Kidney (tissue), 14 donors: ENCODE results near the gene GAA. TPM values are rescaled to one million over a fixed set of nuclear protein-coding genes. Genes with fewer than 3 reads are reported as not detected.

ENCODE experiments used
- DNase-seq, 5 donors: peaks; one replicate each; pipeline ENCODE4 v3.0.0-alpha.2; 2013 to 2020
- FAIRE-seq: peaks from 2 replicates; lab custom pipeline; 2012; peaks lifted over from hg19 to GRCh38; lab: Jason Lieb, UNC
- H3K27ac ChIP-seq, 2 donors: one replicate each; pipeline ENCODE4 v1.7.0; 2013; ENCODE audit warnings: low read depth in 2 of 2, low read length in 2 of 2, inconsistent platforms in 1 of 2
- H3K27me3 ChIP-seq: one replicate; pipeline ENCODE4 v1.7.1; 2013; ENCODE audit warnings: low read length, inconsistent platforms; ENCODE audit not compliant: control insufficient read depth, insufficient read depth
- H3K36me3 ChIP-seq, 3 donors: one replicate each; pipeline versions ENCODE4 v1.7.0 to v1.7.1; 2013; ENCODE audit warnings: low read length in 3 of 3, control low read depth in 1 of 3, inconsistent platforms in 1 of 3; ENCODE audit not compliant: insufficient read depth in 3 of 3, control insufficient read depth in 2 of 3
- H3K4me1 ChIP-seq, 3 donors: one replicate each; pipeline versions ENCODE4 v1.7.0 to v1.7.1; 2013; ENCODE audit warnings: low read length in 3 of 3, inconsistent platforms in 1 of 3, low read depth in 1 of 3; ENCODE audit not compliant: control insufficient read depth in 2 of 3, insufficient read depth in 2 of 3
- H3K4me3 ChIP-seq, 3 donors: one replicate each; pipeline versions ENCODE4 v1.7.0 to v1.8.1; 2013; ENCODE audit warnings: low read length in 3 of 3, control low read depth in 1 of 3, inconsistent platforms in 1 of 3
- H3K9ac ChIP-seq, 3 donors: one replicate each; pipeline versions ENCODE4 v1.7.0 to v1.7.1; 2013; ENCODE audit warnings: low read length in 3 of 3, control low read depth in 1 of 3, inconsistent platforms in 1 of 3
- H3K9me3 ChIP-seq, 3 donors: one replicate each; pipeline versions ENCODE4 v1.7.0 to v1.7.1; 2013; ENCODE audit warnings: low read length in 3 of 3, control low read depth in 1 of 3, inconsistent platforms in 1 of 3; ENCODE audit not compliant: control insufficient read depth in 2 of 3, insufficient read depth in 1 of 3
- CTCF ChIP-seq: IDR thresholded peaks from 3 replicates; pipeline ENCODE4 v1.5.1; 2012; ENCODE audit warnings: mild to moderate bottlenecking, moderate library complexity, borderline replicate concordance; ENCODE audit not compliant: insufficient read depth; ENCODE audit errors: extremely low read depth
- intact Hi-C: fragments of 100-400 bp; cut with DNase I; formaldehyde crosslinking; loops from one replicate; pipeline ENCODE4 v1.11.1; 2022
- polyA plus RNA-seq: library from polyadenylated mRNA; stranded (reverse); fragments of 350-450 nt; fragmentation: Illumina TruSeq; extraction: RNeasy Lipid Tissue Mini Kit (QIAGEN cat#74804); gene quantifications from one replicate; pipeline ENCODE4 v1.2.3, GENCODE V29; 2014; ENCODE audit warnings: low read depth, low replicate concordance; ENCODE audit not compliant: insufficient read depth
- total RNA-seq: library from RNA; stranded (reverse); fragmentation: NEBNext Ultra II Directional; extraction: Animal tissue kit (Norgen Biotek cat#: 25700); gene quantifications from one replicate; pipeline ENCODE4 v1.2.1, GENCODE V29; 2021
- donor health status: control.
- donor health status: control.
- donor health status: control.
- donor health status: control.
- donor health status: control.
- donor health status: DM: yes; HTN: yes; CAD: no.
- donor health status: Normal renal cell carcinoma (clear cell type).

Gene GAA
- total and polyA plus RNA-seq, 2 donors from 2014 or later: 62.3 to 78.7 TPM

- Histone ChIP-seq H3K4me1 (no peaks in the 10 kb centered on the region), H3K4me3 (no peak overlapping the region), H3K27ac (no peak overlapping the region), H3K27me3 (no peaks in the 10 kb centered on the region), H3K9me3 (no peaks in the 10 kb centered on the region), H3K36me3 (no peaks in the 10 kb centered on the region), H3K9ac (no peak overlapping the region)
- intact Hi-C loops: no loop called here
- DNase-seq: peak in 2 of 5 donors; percentile 6 to 63
- TF ChIP-seq CTCF: no peak
- no peak for FAIRE-seq
These were observed 8.5 kb downstream of the GAA start for GRCh38 chr17:80109713-80110446.

- TF ChIP-seq CTCF: no peak
- Histone ChIP-seq H3K27me3 (no peaks in the 10 kb centered on the region), H3K27ac (no peak overlapping the region), H3K4me1 (no peaks in the 10 kb centered on the region), H3K4me3 (no peak overlapping the region), H3K9ac (no peak overlapping the region), H3K9me3 (no peaks in the 10 kb centered on the region), H3K36me3 (no peaks in the 10 kb centered on the region)
- DNase-seq: peak in 1 of 5 donors; percentile 46
- intact Hi-C loops: no loop called here
- no peak for FAIRE-seq
These were observed 9.0 kb downstream of the GAA start for GRCh38 chr17:80110447-80110812.

- no peaks in the 10 kb centered on the region for H3K27me3 ChIP-seq
- TF ChIP-seq CTCF: no peak
- H3K9me3 ChIP-seq: no peaks in the 10 kb centered on the region
- no peak overlapping the region for H3K9ac ChIP-seq
- FAIRE-seq (no peak), DNase-seq (peak in 1 of 5 donors; percentile 62)
- intact Hi-C loops: no loop called here
- no peaks in the 10 kb centered on the region for H3K36me3 ChIP-seq
- no peak overlapping the region for H3K27ac ChIP-seq
- H3K4me1 ChIP-seq: no peaks in the 10 kb centered on the region
- H3K4me3 ChIP-seq: no peak overlapping the region
These were observed 9.7 kb downstream of the GAA start for GRCh38 chr17:80110927-80111701.
